Endodermal cell (in vitro differentiated cells): ENCODE results near the gene PLA2G4D. TPM values are rescaled to one million over a fixed set of nuclear protein-coding genes. Genes with fewer than 3 reads are reported as not detected.

Source experiments
- DNase-seq: peaks from one replicate; pipeline ENCODE4 v3.0.0-alpha.2; 2017
- H3K27ac ChIP-seq: 2 replicates; pipeline ENCODE4 v1.5.1; 2013; ENCODE audit warnings: mild to moderate bottlenecking, low read depth, low read length, moderate library complexity
- H3K27me3 ChIP-seq: 2 replicates; pipeline ENCODE4 v1.6.1; 2013; ENCODE audit warnings: mild to moderate bottlenecking, low read length, moderate library complexity; ENCODE audit not compliant: insufficient read depth, control insufficient read depth, poor library complexity, severe bottlenecking
- H3K36me3 ChIP-seq: 2 replicates; pipeline ENCODE4 v1.7.0; 2013; ENCODE audit warnings: mild to moderate bottlenecking, low read length, moderate library complexity; ENCODE audit not compliant: control insufficient read depth, insufficient read depth
- H3K4me1 ChIP-seq: one replicate; pipeline ENCODE4 v1.7.0; 2013; ENCODE audit warnings: low read length; ENCODE audit not compliant: control insufficient read depth, insufficient read depth
- H3K4me3 ChIP-seq: 2 replicates; pipeline ENCODE4 v1.5.1; 2013; ENCODE audit warnings: mild to moderate bottlenecking, low read length, moderate library complexity
- H3K9ac ChIP-seq: 2 replicates; pipeline ENCODE4 v1.6.1; 2013; ENCODE audit warnings: mild to moderate bottlenecking, low read length, moderate library complexity; ENCODE audit not compliant: poor library complexity, severe bottlenecking; ENCODE audit errors: extremely low read depth
- H3K9me3 ChIP-seq: 2 replicates; pipeline ENCODE4 v1.6.1; 2013; ENCODE audit warnings: mild to moderate bottlenecking, low read length, moderate library complexity; ENCODE audit not compliant: control insufficient read depth
- H3K27ac Mint-ChIP-seq: 2 replicates; pipeline ENCODE4 v1.8.0; 2020; ENCODE audit warnings: mixed read lengths
- H3K27me3 Mint-ChIP-seq: 2 replicates; pipeline ENCODE4 v1.8.0; 2021; ENCODE audit warnings: mild to moderate bottlenecking, mixed read lengths; ENCODE audit not compliant: insufficient read depth
- H3K36me3 Mint-ChIP-seq: 2 replicates; pipeline ENCODE4 v1.8.0; 2020; ENCODE audit warnings: low read depth, mixed read lengths
- H3K4me1 Mint-ChIP-seq: 2 replicates; pipeline ENCODE4 v1.8.0; 2020; ENCODE audit warnings: mixed read lengths
- H3K4me3 Mint-ChIP-seq: 2 replicates; pipeline ENCODE4 v1.8.0; 2020; ENCODE audit warnings: mild to moderate bottlenecking, moderate library complexity, mixed read lengths
- H3K9me3 Mint-ChIP-seq: 2 replicates; pipeline ENCODE4 v1.8.0; 2020; ENCODE audit warnings: mild to moderate bottlenecking, mixed read lengths
- CTCF ChIP-seq: fragments of 200-600 bp; sonication (generic); conservative IDR thresholded peaks from 2 replicates; pipeline ENCODE4 v1.5.0; 2021; ENCODE audit warnings: antibody characterized with exemption, mild to moderate bottlenecking
- WGBS, 2 experiments: methylation state at CpG; one replicate each; pipeline versions ENCODE4 v1.1.5 to v1.1.7; 2013; ENCODE audit warnings: missing lambda C conversion rate in 2 of 2, mixed read lengths in 1 of 2; ENCODE audit not compliant: insufficient coverage in 1 of 2, insufficient read length in 1 of 2; 5-methylcytosine and 5-hydroxymethylcytosine counted together
- total RNA-seq, 2 donors: library from RNA; stranded (reverse); fragmentation: NEBNext Ultra II Directional in 1 of 2; extraction: Animal tissue kit (Norgen Biotek cat#: 25700) in 1 of 2; gene quantifications; 2 replicates in 1 of 2; 3 replicates in 1 of 2; pipeline ENCODE4 v1.2.1, GENCODE V29; 2021

The PLA2G4D gene
- total RNA-seq, 2 donors from 2014 or later, result not detected

GRCh38 chr15:42065468-42065867 lies 28.9 kb downstream of the PLA2G4D start:
- TF ChIP-seq CTCF, result no peak
- no peaks in the 10 kb centered on the region for H3K27me3 Mint-ChIP-seq
- H3K27ac Mint-ChIP-seq, result no peak overlapping the region
- H3K4me1 Mint-ChIP-seq, result peaks cover 6% of the 10 kb centered on the region
- Histone ChIP-seq H3K4me3 (no peak overlapping the region), H3K36me3 (no peaks in the 10 kb centered on the region), H3K4me1 (peaks cover 2% of the 10 kb centered on the region), H3K27ac (no peak overlapping the region), H3K9ac (no peak overlapping the region), H3K9me3 (no peaks in the 10 kb centered on the region), H3K27me3 (no peaks in the 10 kb centered on the region)
- H3K36me3 Mint-ChIP-seq, result no peaks in the 10 kb centered on the region
- no peak overlapping the region for H3K4me3 Mint-ChIP-seq
- 87 to 93% methylated on average over 3 to 7 of the region's 7 CpGs for WGBS, 2 experiments
- no peak for DNase-seq
- H3K9me3 Mint-ChIP-seq, result no peaks in the 10 kb centered on the region

- H3K4me1 ChIP-seq, result peaks cover 2% of the 10 kb centered on the region
- no peak for TF ChIP-seq CTCF
- H3K9ac ChIP-seq, result no peak overlapping the region
- H3K27ac Mint-ChIP-seq, result no peak overlapping the region
- peaks cover 6% of the 10 kb centered on the region for H3K4me1 Mint-ChIP-seq
- no peaks in the 10 kb centered on the region for H3K9me3 Mint-ChIP-seq
- WGBS, 2 experiments, result 71 to 77% methylated on average over 4 to 7 of the region's 7 CpGs
- no peak for DNase-seq
- H3K27me3 Mint-ChIP-seq, result no peaks in the 10 kb centered on the region
- no peak overlapping the region for H3K4me3 ChIP-seq
- no peaks in the 10 kb centered on the region for H3K9me3 ChIP-seq
- no peaks in the 10 kb centered on the region for H3K36me3 Mint-ChIP-seq
- no peaks in the 10 kb centered on the region for H3K36me3 ChIP-seq
- no peaks in the 10 kb centered on the region for H3K27me3 ChIP-seq
- H3K27ac ChIP-seq, result no peak overlapping the region
- H3K4me3 Mint-ChIP-seq, result no peak overlapping the region
Observed at GRCh38 chr15:42065033-42065432, 29.3 kb downstream of the PLA2G4D start.

GRCh38 chr15:42064271-42064670 lies 30.1 kb downstream of the PLA2G4D start:
- no peaks in the 10 kb centered on the region for H3K36me3 ChIP-seq
- no peak overlapping the region for H3K27ac ChIP-seq
- H3K9me3 Mint-ChIP-seq, result no peaks in the 10 kb centered on the region
- no peak overlapping the region for H3K27ac Mint-ChIP-seq
- no peaks in the 10 kb centered on the region for H3K36me3 Mint-ChIP-seq
- peaks cover 6% of the 10 kb centered on the region for H3K4me1 Mint-ChIP-seq
- H3K27me3 Mint-ChIP-seq, result no peaks in the 10 kb centered on the region
- no peaks in the 10 kb centered on the region for H3K27me3 ChIP-seq
- no peak overlapping the region for H3K4me3 Mint-ChIP-seq
- no peak for DNase-seq
- WGBS, 2 experiments, result 89% methylated on average over 3 of the region's 4 CpGs; no CpG with 5 or more reads in 1 of the 2 experiments
- TF ChIP-seq CTCF, result no peak
- H3K4me3 ChIP-seq, result no peak overlapping the region
- no peak overlapping the region for H3K9ac ChIP-seq
- H3K9me3 ChIP-seq, result no peaks in the 10 kb centered on the region
- peaks cover 2% of the 10 kb centered on the region for H3K4me1 ChIP-seq
